B cell (primary cell): ENCODE data around the gene RAMP2.

Experiments
- EZH2 ChIP-seq: IDR thresholded peaks from 2 replicates; pipeline ENCODE4 v1.6.1; 2012; ENCODE audit warnings: borderline replicate concordance, low read depth, mild to moderate bottlenecking, moderate library complexity, low read length; ENCODE audit not compliant: insufficient read depth, poor library complexity, severe bottlenecking
- TF ChIP-seq, protein P1 (sequence below): fragments of 200-600 bp; IDR thresholded peaks from one replicate; pipeline ENCODE4 v1.8.0; 2022; ENCODE audit warnings: antibody characterized with exemption, mild to moderate bottlenecking

DNA sequence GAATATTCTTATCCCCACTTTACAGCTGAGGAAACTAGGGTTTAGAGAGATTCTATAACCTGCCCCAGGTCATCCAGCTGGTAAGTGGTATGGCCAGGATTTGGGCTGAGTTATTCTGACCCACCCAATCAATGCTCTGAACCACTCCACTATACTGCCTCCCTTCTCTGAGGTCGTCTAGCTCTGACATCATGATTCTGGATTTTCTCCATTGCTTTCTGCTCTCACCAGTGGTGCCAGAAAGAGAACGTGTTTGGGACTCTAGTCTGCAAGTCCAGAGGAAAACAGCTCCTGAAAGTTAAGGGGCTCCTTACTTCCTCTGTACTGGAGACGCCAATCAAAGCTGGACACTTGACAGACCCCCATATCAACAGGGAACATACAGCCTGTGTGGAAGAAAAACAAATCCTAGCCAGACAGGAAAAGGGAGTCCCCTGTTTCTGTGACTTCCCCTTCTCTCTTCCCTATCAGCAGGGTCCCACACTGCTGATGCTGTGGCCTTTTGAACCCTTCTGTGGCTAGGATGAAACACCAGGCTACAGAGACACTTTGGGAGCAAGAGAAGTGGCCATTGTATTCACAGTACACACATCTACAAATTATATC is 10.2 kb upstream of the RAMP2 start:
- no peak for TF ChIP-seq EZH2
- TF ChIP-seq, protein P1, sequence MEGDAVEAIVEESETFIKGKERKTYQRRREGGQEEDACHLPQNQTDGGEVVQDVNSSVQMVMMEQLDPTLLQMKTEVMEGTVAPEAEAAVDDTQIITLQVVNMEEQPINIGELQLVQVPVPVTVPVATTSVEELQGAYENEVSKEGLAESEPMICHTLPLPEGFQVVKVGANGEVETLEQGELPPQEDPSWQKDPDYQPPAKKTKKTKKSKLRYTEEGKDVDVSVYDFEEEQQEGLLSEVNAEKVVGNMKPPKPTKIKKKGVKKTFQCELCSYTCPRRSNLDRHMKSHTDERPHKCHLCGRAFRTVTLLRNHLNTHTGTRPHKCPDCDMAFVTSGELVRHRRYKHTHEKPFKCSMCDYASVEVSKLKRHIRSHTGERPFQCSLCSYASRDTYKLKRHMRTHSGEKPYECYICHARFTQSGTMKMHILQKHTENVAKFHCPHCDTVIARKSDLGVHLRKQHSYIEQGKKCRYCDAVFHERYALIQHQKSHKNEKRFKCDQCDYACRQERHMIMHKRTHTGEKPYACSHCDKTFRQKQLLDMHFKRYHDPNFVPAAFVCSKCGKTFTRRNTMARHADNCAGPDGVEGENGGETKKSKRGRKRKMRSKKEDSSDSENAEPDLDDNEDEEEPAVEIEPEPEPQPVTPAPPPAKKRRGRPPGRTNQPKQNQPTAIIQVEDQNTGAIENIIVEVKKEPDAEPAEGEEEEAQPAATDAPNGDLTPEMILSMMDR = no peak
